Measurements from ENCODE around the gene ZNF280B. TPM values are rescaled to one million over a fixed set of nuclear protein-coding genes. Genes with fewer than 3 reads are reported as not detected.
"Not testable (repeated sequence)": the region's sequence is repeated elsewhere in the genome, so short reads cannot be mapped to it uniquely, and the experiment has no call there.

ZNF280B gene
- polyA plus RNA-seq, 1 donor (not counting 4 experiments of a cell fraction or from before 2014, with no cell fraction given) = 0.04 TPM

DNA sequence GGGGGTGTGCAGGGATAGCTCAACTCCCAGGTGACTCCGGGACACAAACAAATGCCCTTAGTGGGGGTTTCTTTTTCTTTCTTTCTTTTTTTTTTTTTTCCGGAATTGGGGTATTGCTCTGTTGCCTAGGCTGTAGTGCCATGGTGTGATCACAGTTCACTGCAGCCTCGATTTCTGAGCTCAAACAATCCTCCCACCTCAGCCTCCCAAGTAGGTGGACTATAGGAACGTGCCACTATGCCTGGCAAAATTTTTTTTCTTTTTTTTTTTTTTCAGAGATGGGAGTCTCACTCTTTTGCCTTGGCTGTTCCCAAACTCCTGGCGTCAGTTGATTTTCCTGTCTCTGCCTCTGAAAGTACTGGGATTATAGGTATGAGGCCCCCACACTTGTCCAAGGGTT lies 25.3 kb upstream of the ZNF280B start:
- Histone ChIP-seq H3K4me3 (ENCODE audit: control insufficient read depth in 2 of 3, extremely low read depth in 1 of 3, insufficient read depth in 2 of 3, low read depth in 1 of 3, low read length in 3 of 3) (no peak overlapping the region), H3K9ac (ENCODE audit: control insufficient read depth, extremely low read depth, insufficient read depth, low read length) (no peak overlapping the region), H2AFZ (ENCODE audit: control insufficient read depth, low read length) (no peak overlapping the region), H3K36me3 (ENCODE audit: control insufficient read depth in 2 of 2, extremely low read depth in 1 of 2, insufficient read depth in 2 of 2, low read length in 2 of 2) (no peaks in the 10 kb centered on the region), H3K9me3 (ENCODE audit: control insufficient read depth, low read depth, low read length) (no peaks in the 10 kb centered on the region), H3K4me1 (ENCODE audit: control insufficient read depth, extremely low read depth, insufficient read depth, low read length) (no peaks in the 10 kb centered on the region), H3K79me2 (ENCODE audit: control insufficient read depth, insufficient read depth, low read length) (no peaks in the 10 kb centered on the region), H3K27ac (ENCODE audit: control insufficient read depth, insufficient read depth, low read length) (no peak overlapping the region), H4K20me1 (ENCODE audit: control insufficient read depth, extremely low read depth, insufficient read depth, low read length) (no peaks in the 10 kb centered on the region), H3K27me3 (ENCODE audit: control insufficient read depth, extremely low read depth, insufficient read depth, low read length) (no peaks in the 10 kb centered on the region), H3K9me1 (ENCODE audit: control insufficient read depth, extremely low read depth, insufficient read depth, low read length) (no peaks in the 10 kb centered on the region), H3K4me2 (ENCODE audit: control insufficient read depth, extremely low read depth, insufficient read depth, low read depth, low read length) (no peak overlapping the region)
- no peak for FAIRE-seq
- DNase-seq (ENCODE audit: low read depth, low spot score) = no peak
- dilution Hi-C loops (cut with MboI; ENCODE audit: extremely low pct_ligation_motif_present, low sequenced_read_pairs) = no loop called here
- TF ChIP-seq, protein P1, sequence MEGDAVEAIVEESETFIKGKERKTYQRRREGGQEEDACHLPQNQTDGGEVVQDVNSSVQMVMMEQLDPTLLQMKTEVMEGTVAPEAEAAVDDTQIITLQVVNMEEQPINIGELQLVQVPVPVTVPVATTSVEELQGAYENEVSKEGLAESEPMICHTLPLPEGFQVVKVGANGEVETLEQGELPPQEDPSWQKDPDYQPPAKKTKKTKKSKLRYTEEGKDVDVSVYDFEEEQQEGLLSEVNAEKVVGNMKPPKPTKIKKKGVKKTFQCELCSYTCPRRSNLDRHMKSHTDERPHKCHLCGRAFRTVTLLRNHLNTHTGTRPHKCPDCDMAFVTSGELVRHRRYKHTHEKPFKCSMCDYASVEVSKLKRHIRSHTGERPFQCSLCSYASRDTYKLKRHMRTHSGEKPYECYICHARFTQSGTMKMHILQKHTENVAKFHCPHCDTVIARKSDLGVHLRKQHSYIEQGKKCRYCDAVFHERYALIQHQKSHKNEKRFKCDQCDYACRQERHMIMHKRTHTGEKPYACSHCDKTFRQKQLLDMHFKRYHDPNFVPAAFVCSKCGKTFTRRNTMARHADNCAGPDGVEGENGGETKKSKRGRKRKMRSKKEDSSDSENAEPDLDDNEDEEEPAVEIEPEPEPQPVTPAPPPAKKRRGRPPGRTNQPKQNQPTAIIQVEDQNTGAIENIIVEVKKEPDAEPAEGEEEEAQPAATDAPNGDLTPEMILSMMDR (optimal IDR thresholded peaks at IDR 0.05 in 1 of 3, IDR thresholded peaks at IDR 0.05 in 1 of 3, conservative IDR thresholded peaks at IDR 0.05 in 1 of 3; ENCODE audit: extremely low read depth in 1 of 3, insufficient read depth in 2 of 3, low read length in 3 of 3) = no peak
- TF ChIP-seq EZH2 (IDR thresholded peaks at IDR 0.05; ENCODE audit: low read length) = no peak

DNA sequence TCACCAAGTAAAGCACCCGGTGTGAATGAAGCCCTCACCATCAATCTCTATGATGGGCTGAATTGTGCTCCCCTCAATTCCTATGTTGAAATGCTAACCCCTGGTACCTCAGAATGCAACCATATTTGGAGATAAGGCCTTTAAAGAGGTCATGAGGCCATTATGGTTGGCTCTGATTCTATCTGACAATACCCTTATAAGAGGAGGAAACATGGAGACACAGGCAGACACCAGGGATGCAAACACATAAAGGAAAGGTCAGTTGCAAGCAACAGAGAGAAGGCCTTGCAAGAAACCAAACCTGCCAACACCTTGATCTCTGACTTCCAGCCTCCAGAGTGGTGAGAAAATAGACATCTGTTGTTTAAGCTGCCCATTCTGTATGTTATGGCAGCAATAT lies 24.9 kb upstream of the ZNF280B start:
- Histone ChIP-seq H3K79me2 (ENCODE audit: control insufficient read depth, insufficient read depth, low read length) (no peaks in the 10 kb centered on the region), H2AFZ (ENCODE audit: control insufficient read depth, low read length) (no peak overlapping the region), H3K36me3 (ENCODE audit: control insufficient read depth in 2 of 2, extremely low read depth in 1 of 2, insufficient read depth in 2 of 2, low read length in 2 of 2) (no peaks in the 10 kb centered on the region), H4K20me1 (ENCODE audit: control insufficient read depth, extremely low read depth, insufficient read depth, low read length) (no peaks in the 10 kb centered on the region), H3K27me3 (ENCODE audit: control insufficient read depth, extremely low read depth, insufficient read depth, low read length) (no peaks in the 10 kb centered on the region), H3K4me1 (ENCODE audit: control insufficient read depth, extremely low read depth, insufficient read depth, low read length) (no peaks in the 10 kb centered on the region), H3K4me2 (ENCODE audit: control insufficient read depth, extremely low read depth, insufficient read depth, low read depth, low read length) (no peak overlapping the region), H3K9me3 (ENCODE audit: control insufficient read depth, low read depth, low read length) (no peaks in the 10 kb centered on the region), H3K27ac (ENCODE audit: control insufficient read depth, insufficient read depth, low read length) (no peak overlapping the region), H3K9ac (ENCODE audit: control insufficient read depth, extremely low read depth, insufficient read depth, low read length) (no peak overlapping the region), H3K9me1 (ENCODE audit: control insufficient read depth, extremely low read depth, insufficient read depth, low read length) (no peaks in the 10 kb centered on the region), H3K4me3 (ENCODE audit: control insufficient read depth in 2 of 3, extremely low read depth in 1 of 3, insufficient read depth in 2 of 3, low read depth in 1 of 3, low read length in 3 of 3) (no peak overlapping the region)
- dilution Hi-C loops (cut with MboI; ENCODE audit: extremely low pct_ligation_motif_present, low sequenced_read_pairs) = no loop called here
- DNase-seq (ENCODE audit: low read depth, low spot score) = no peak
- no peak for TF ChIP-seq EZH2 (IDR thresholded peaks at IDR 0.05; ENCODE audit: low read length)
- TF ChIP-seq, protein P1 (optimal IDR thresholded peaks at IDR 0.05 in 1 of 3, IDR thresholded peaks at IDR 0.05 in 1 of 3, conservative IDR thresholded peaks at IDR 0.05 in 1 of 3; ENCODE audit: extremely low read depth in 1 of 3, insufficient read depth in 2 of 3, low read length in 3 of 3) = no peak
- FAIRE-seq = no peak

DNA sequence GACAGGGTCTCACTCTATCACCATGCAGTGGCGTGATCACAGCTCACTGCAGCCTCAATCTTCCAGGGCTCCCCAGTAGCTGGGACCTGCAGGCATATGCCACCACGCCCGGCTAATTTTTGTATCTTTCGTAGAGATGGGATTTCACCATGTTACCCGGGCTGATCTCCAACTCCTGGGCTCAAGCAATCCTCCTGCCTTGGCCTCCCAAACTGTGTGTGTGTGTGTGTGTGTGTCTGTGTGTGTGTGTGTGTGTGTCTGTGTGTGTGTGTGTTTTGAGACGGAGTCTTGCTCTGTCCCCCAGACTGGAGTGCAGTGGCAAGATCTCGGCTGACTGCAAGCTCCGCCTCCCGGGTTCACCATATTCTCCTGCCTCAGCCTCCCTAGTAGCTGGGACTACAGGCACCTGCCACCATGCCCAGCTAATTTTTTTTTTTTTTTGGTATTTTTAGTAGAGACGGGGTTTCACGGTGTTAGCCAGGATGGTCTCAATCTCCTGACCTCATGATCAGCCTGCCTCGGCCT lies 24.1 kb upstream of the ZNF280B start:
- dilution Hi-C loops (cut with MboI; ENCODE audit: extremely low pct_ligation_motif_present, low sequenced_read_pairs); H4K20me1 ChIP-seq (ENCODE audit: control insufficient read depth, extremely low read depth, insufficient read depth, low read length): not testable (repeated sequence)

More for the DNA sequence above, 24.1 kb upstream of the ZNF280B start:
- not testable (repeated sequence) for H3K9ac ChIP-seq (ENCODE audit: control insufficient read depth, extremely low read depth, insufficient read depth, low read length); H3K4me3 ChIP-seq (ENCODE audit: control insufficient read depth in 2 of 3, extremely low read depth in 1 of 3, insufficient read depth in 2 of 3, low read depth in 1 of 3, low read length in 3 of 3); H3K9me3 ChIP-seq (ENCODE audit: control insufficient read depth, low read depth, low read length); H3K4me1 ChIP-seq (ENCODE audit: control insufficient read depth, extremely low read depth, insufficient read depth, low read length); FAIRE-seq; H3K27me3 ChIP-seq (ENCODE audit: control insufficient read depth, extremely low read depth, insufficient read depth, low read length); H2AFZ ChIP-seq (ENCODE audit: control insufficient read depth, low read length); H3K9me1 ChIP-seq (ENCODE audit: control insufficient read depth, extremely low read depth, insufficient read depth, low read length); H3K36me3 ChIP-seq (ENCODE audit: control insufficient read depth in 2 of 2, extremely low read depth in 1 of 2, insufficient read depth in 2 of 2, low read length in 2 of 2); DNase-seq (ENCODE audit: low read depth, low spot score); H3K27ac ChIP-seq (ENCODE audit: control insufficient read depth, insufficient read depth, low read length); H3K4me2 ChIP-seq (ENCODE audit: control insufficient read depth, extremely low read depth, insufficient read depth, low read depth, low read length); H3K79me2 ChIP-seq (ENCODE audit: control insufficient read depth, insufficient read depth, low read length)

All from keratinocyte (primary cell).